Measurements from ENCODE around the gene NOD1. TPM values are rescaled to one million over a fixed set of nuclear protein-coding genes. Genes with fewer than 3 reads are reported as not detected.
"Not testable (repeated sequence)": the region's sequence is repeated elsewhere in the genome, so short reads cannot be mapped to it uniquely, and the experiment has no call there.

The NOD1 gene
- total RNA-seq, 1 experiment from 2014 or later: 8.1 TPM

DNA sequence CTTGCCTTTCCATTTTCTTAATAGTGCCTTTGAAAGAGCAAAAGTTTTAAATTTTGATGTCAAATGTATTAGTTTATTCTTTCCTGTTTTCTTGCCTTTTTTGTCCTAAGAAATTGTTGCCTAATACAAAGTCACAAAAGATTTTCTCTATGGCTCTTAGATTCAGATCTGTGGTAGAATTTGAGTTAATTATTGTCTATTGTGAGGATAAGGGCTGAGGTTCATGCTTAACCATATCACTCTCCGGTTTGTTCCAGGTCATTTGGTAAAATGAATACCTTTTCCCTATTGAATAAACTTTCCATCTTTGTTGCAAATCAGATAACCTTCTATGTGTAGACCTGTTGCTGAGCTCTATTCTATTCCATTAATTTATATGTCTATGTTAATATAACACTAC is 96.0 kb downstream of the NOD1 start:
- Histone ChIP-seq H3K4me1 (ENCODE audit: control insufficient read depth, insufficient read depth, low read length) (no peaks in the 10 kb centered on the region), H3K27ac (ENCODE audit: low read length) (no peak overlapping the region), H3K4me3 (ENCODE audit: low read depth in 2 of 2, low read length in 2 of 2) (no peak overlapping the region), H3K36me3 (ENCODE audit: control insufficient read depth, insufficient read depth, low read length) (no peaks in the 10 kb centered on the region), H3K9me3 (ENCODE audit: control insufficient read depth, insufficient read depth, low read depth, low read length) (no peaks in the 10 kb centered on the region), H3K27me3 (ENCODE audit: control insufficient read depth, insufficient read depth, low read length) (no peaks in the 10 kb centered on the region)
- in situ Hi-C loops (cut with HindIII; ENCODE audit: low pct_unique_long_range_greater_than_20kb, low sequenced_read_pairs) (no loop called here), intact Hi-C loops (cut with micrococcal nuclease; ENCODE audit: unreplicated experiment) (no loop called here)
- POLR2A ChIA-PET: no interaction called here
- TF ChIP-seq, protein P1, sequence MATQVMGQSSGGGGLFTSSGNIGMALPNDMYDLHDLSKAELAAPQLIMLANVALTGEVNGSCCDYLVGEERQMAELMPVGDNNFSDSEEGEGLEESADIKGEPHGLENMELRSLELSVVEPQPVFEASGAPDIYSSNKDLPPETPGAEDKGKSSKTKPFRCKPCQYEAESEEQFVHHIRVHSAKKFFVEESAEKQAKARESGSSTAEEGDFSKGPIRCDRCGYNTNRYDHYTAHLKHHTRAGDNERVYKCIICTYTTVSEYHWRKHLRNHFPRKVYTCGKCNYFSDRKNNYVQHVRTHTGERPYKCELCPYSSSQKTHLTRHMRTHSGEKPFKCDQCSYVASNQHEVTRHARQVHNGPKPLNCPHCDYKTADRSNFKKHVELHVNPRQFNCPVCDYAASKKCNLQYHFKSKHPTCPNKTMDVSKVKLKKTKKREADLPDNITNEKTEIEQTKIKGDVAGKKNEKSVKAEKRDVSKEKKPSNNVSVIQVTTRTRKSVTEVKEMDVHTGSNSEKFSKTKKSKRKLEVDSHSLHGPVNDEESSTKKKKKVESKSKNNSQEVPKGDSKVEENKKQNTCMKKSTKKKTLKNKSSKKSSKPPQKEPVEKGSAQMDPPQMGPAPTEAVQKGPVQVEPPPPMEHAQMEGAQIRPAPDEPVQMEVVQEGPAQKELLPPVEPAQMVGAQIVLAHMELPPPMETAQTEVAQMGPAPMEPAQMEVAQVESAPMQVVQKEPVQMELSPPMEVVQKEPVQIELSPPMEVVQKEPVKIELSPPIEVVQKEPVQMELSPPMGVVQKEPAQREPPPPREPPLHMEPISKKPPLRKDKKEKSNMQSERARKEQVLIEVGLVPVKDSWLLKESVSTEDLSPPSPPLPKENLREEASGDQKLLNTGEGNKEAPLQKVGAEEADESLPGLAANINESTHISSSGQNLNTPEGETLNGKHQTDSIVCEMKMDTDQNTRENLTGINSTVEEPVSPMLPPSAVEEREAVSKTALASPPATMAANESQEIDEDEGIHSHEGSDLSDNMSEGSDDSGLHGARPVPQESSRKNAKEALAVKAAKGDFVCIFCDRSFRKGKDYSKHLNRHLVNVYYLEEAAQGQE (IDR thresholded peaks at IDR 0.05; ENCODE audit: insufficient read depth in 1 of 2, low read depth in 2 of 2, low read length in 1 of 2): no peak
- TF ChIP-seq POLR2AphosphoS5 (IDR thresholded peaks at IDR 0.05; ENCODE audit: low read depth, low read length): no peak
- no peak for TF ChIP-seq TCF7L2 (IDR thresholded peaks at IDR 0.05; ENCODE audit: low read depth, low read length)
- TF ChIP-seq SIN3A (IDR thresholded peaks at IDR 0.05; ENCODE audit: borderline replicate concordance, insufficient read depth, low read depth, low read length): no peak
- TF ChIP-seq, protein P2, sequence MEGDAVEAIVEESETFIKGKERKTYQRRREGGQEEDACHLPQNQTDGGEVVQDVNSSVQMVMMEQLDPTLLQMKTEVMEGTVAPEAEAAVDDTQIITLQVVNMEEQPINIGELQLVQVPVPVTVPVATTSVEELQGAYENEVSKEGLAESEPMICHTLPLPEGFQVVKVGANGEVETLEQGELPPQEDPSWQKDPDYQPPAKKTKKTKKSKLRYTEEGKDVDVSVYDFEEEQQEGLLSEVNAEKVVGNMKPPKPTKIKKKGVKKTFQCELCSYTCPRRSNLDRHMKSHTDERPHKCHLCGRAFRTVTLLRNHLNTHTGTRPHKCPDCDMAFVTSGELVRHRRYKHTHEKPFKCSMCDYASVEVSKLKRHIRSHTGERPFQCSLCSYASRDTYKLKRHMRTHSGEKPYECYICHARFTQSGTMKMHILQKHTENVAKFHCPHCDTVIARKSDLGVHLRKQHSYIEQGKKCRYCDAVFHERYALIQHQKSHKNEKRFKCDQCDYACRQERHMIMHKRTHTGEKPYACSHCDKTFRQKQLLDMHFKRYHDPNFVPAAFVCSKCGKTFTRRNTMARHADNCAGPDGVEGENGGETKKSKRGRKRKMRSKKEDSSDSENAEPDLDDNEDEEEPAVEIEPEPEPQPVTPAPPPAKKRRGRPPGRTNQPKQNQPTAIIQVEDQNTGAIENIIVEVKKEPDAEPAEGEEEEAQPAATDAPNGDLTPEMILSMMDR (IDR thresholded peaks at IDR 0.05): no peak
- no peak for DNase-seq (ENCODE audit: low read depth, low spot score)
- no TSS peak for BruUV-seq (replicated peaks)
- ATAC-seq: no peak
- CTCF ChIA-PET: no interaction called here

DNA sequence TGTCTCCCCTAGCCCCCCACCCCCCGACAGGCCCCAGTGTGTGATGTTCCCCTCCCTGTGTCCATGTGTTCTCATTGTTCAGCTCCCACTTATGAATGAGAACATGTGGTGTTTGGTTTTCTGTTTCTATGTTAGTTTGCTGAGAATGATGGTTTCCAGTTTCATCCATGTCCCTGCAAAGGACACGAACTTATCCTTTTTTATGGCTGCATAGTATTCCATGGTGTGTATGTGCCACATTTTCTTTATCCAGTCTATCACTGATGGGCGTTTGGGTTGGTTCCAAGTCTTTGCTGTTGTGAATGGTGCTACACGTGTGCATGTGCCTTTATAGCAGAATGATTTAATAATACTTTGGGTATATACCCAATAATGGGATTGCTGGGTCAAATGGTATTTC is 97.8 kb downstream of the NOD1 start:
- H3K4me3 ChIP-seq (ENCODE audit: low read depth in 2 of 2, low read length in 2 of 2); H3K4me1 ChIP-seq (ENCODE audit: control insufficient read depth, insufficient read depth, low read length); ATAC-seq; CTCF ChIA-PET; BruUV-seq (replicated peaks); H3K27me3 ChIP-seq (ENCODE audit: control insufficient read depth, insufficient read depth, low read length); H3K9me3 ChIP-seq (ENCODE audit: control insufficient read depth, insufficient read depth, low read depth, low read length); in situ Hi-C loops (cut with HindIII; ENCODE audit: low pct_unique_long_range_greater_than_20kb, low sequenced_read_pairs); H3K27ac ChIP-seq (ENCODE audit: low read length); intact Hi-C loops (cut with micrococcal nuclease; ENCODE audit: unreplicated experiment); DNase-seq (ENCODE audit: low read depth, low spot score); H3K36me3 ChIP-seq (ENCODE audit: control insufficient read depth, insufficient read depth, low read length); POLR2A ChIA-PET: not testable (repeated sequence)

DNA sequence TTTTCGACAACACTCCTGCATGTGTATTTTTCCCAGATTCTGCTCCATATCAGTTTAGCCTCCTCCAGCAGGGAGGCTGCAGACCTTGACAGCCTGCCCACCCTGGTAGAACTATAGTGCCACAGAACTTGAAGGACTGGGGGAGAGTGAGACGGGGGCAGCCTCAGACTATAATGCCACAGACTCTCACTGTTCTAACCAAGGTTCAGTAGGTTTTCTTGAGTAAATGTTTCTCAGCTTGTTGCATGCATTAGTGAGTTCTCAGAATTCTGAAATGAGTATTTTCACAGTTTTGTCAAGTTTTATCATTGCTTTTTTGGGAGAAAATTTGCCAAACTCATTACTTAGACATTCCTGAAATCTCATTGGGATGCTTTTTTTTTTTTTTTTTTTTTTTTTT is 98.3 kb downstream of the NOD1 start:
- no peaks in the 10 kb centered on the region for H3K4me1 ChIP-seq (ENCODE audit: control insufficient read depth, insufficient read depth, low read length)
- H3K36me3 ChIP-seq (ENCODE audit: control insufficient read depth, insufficient read depth, low read length): no peaks in the 10 kb centered on the region
- TF ChIP-seq TCF7L2 (IDR thresholded peaks at IDR 0.05; ENCODE audit: low read depth, low read length) (no peak), POLR2AphosphoS5 (IDR thresholded peaks at IDR 0.05; ENCODE audit: low read depth, low read length) (no peak), SIN3A (IDR thresholded peaks at IDR 0.05; ENCODE audit: borderline replicate concordance, insufficient read depth, low read depth, low read length) (no peak)
- TF ChIP-seq, protein P1 (IDR thresholded peaks at IDR 0.05; ENCODE audit: insufficient read depth in 1 of 2, low read depth in 2 of 2, low read length in 1 of 2): no peak
- TF ChIP-seq, protein P2 (IDR thresholded peaks at IDR 0.05): no peak
- intact Hi-C loops (cut with micrococcal nuclease; ENCODE audit: unreplicated experiment) (no loop called here), in situ Hi-C loops (cut with HindIII; ENCODE audit: low pct_unique_long_range_greater_than_20kb, low sequenced_read_pairs) (no loop called here)
- DNase-seq (ENCODE audit: low read depth, low spot score) (no peak), ATAC-seq (no peak)
- POLR2A ChIA-PET: interaction anchor here (0.7 kb wide), 1 partner anchor 31 kb away, joined by 17 read pairs; no protein-coding TSS in a partner anchor
- no peak overlapping the region for H3K4me3 ChIP-seq (ENCODE audit: low read depth in 2 of 2, low read length in 2 of 2)
- H3K9me3 ChIP-seq (ENCODE audit: control insufficient read depth, insufficient read depth, low read depth, low read length): no peaks in the 10 kb centered on the region
- H3K27ac ChIP-seq (ENCODE audit: low read length): no peak overlapping the region
- no TSS peak for BruUV-seq (replicated peaks)
- CTCF ChIA-PET: no interaction called here
- H3K27me3 ChIP-seq (ENCODE audit: control insufficient read depth, insufficient read depth, low read length): no peaks in the 10 kb centered on the region
